Naive thymus-derived CD4-positive, alpha-beta T cell (primary cell): ENCODE data around the gene LPCAT1. TPM values are rescaled to one million over a fixed set of nuclear protein-coding genes. Genes with fewer than 3 reads are reported as not detected.
A peak's percentile ranks its signal among the peaks of the same experiment; 100 is the strongest.

Experiments
- ATAC-seq: fragments of 150-1000 bp; cut with Tn5 transposase; 2 replicates; pipeline ENCODE4 v1.10.0; 2021; ENCODE audit warnings: mild to moderate bottlenecking, moderate library complexity
- CTCF ChIA-PET: fragments of 350-600 bp; sonication (Branson Sonifier 250); formaldehyde crosslinking; loops from one replicate; lab custom pipeline; 2021; ENCODE audit warnings: antibody characterized with exemption; lab: Charles Lee
- POLR2A ChIA-PET: fragments of 350-600 bp; sonication (Branson Sonifier 250); formaldehyde crosslinking; loops from one replicate; lab custom pipeline; 2021; ENCODE audit warnings: antibody characterized with exemption, inconsistent platforms; lab: Charles Lee
- DNase-seq, 9 donors: peaks; one replicate each; pipeline versions ENCODE4 v3.0.0 to v3.0.0-alpha.2; 2020 to 2022; ENCODE audit warnings: mixed read lengths in 1 of 9
- H3K27ac ChIP-seq: one replicate; pipeline ENCODE4 v1.7.0; 2013; ENCODE audit warnings: mild to moderate bottlenecking, low read depth, low read length, moderate library complexity
- H3K27me3 ChIP-seq, 2 donors: one replicate each; pipeline ENCODE4 v1.7.0; 2013; ENCODE audit warnings: low read length in 2 of 2, mild to moderate bottlenecking in 2 of 2, moderate library complexity in 2 of 2; ENCODE audit not compliant: control insufficient read depth in 2 of 2, insufficient read depth in 2 of 2
- H3K36me3 ChIP-seq, 3 experiments: 1 replicate in 2 of 3; 2 replicates in 1 of 3; pipeline ENCODE4 v1.7.0; 2013; ENCODE audit warnings: low read length in 3 of 3, mild to moderate bottlenecking in 3 of 3, moderate library complexity in 1 of 3; ENCODE audit not compliant: insufficient read depth in 3 of 3, control insufficient read depth in 2 of 3
- H3K4me1 ChIP-seq, 2 donors: one replicate each; pipeline ENCODE4 v1.7.0; 2013; ENCODE audit warnings: low read length in 2 of 2, mild to moderate bottlenecking in 2 of 2, moderate library complexity in 1 of 2; ENCODE audit not compliant: control insufficient read depth in 2 of 2, insufficient read depth in 2 of 2
- H3K4me3 ChIP-seq: 2 replicates; pipeline ENCODE4 v1.7.0; 2013; ENCODE audit warnings: mild to moderate bottlenecking, low read length
- H3K9me3 ChIP-seq, 3 experiments: 1 replicate in 2 of 3; 2 replicates in 1 of 3; pipeline ENCODE4 v1.7.0; 2013; ENCODE audit warnings: low read length in 3 of 3; ENCODE audit not compliant: control insufficient read depth in 2 of 3
- H3K27ac Mint-ChIP-seq, 9 donors: one replicate each; pipeline ENCODE4 v1.8.0; 2020 to 2022; ENCODE audit warnings: mixed read lengths in 9 of 9, mild to moderate bottlenecking in 8 of 9, moderate library complexity in 5 of 9, inconsistent platforms in 2 of 9
- H3K27me3 Mint-ChIP-seq, 5 donors: one replicate each; pipeline ENCODE4 v1.8.0; 2021 to 2022; ENCODE audit warnings: mixed read lengths in 5 of 5, mild to moderate bottlenecking in 1 of 5
- H3K36me3 Mint-ChIP-seq, 5 donors: one replicate each; pipeline ENCODE4 v1.8.0; 2020 to 2022; ENCODE audit warnings: mixed read lengths in 5 of 5, mild to moderate bottlenecking in 3 of 5, inconsistent platforms in 1 of 5
- H3K4me1 Mint-ChIP-seq, 7 donors: one replicate each; pipeline ENCODE4 v1.8.0; 2020 to 2022; ENCODE audit warnings: mixed read lengths in 7 of 7, mild to moderate bottlenecking in 3 of 7, inconsistent platforms in 1 of 7
- H3K4me3 Mint-ChIP-seq, 10 donors: one replicate each; pipeline ENCODE4 v1.8.0; 2020 to 2022; ENCODE audit warnings: mild to moderate bottlenecking in 10 of 10, mixed read lengths in 10 of 10, moderate library complexity in 6 of 10, inconsistent platforms in 2 of 10
- H3K9me3 Mint-ChIP-seq, 11 donors: one replicate each; pipeline ENCODE4 v1.8.0; 2020 to 2022; ENCODE audit warnings: mixed read lengths in 11 of 11, mild to moderate bottlenecking in 4 of 11, inconsistent platforms in 1 of 11, moderate library complexity in 1 of 11
- intact Hi-C, 2 donors: fragments of 100-400 bp; cut with micrococcal nuclease; formaldehyde crosslinking; loops; one replicate each; pipeline ENCODE4 v1.15.1; 2023
- polyA plus RNA-seq, 2 donors: library from polyadenylated mRNA; unstranded; fragments of 300-500 nt; fragmentation: Illumina TruSeq; gene quantifications; one replicate each; pipeline ENCODE4 v1.2.3, GENCODE V29; 2021
- total RNA-seq, 6 experiments: library from RNA in 5 of 6; stranded (reverse) in 5 of 6; gene quantifications; 1 replicate in 5 of 6; 2 replicates in 1 of 6; pipeline ENCODE4 v1.2.3 and lab custom pipeline; 2021 to 2026

LPCAT1 gene
- total and polyA plus RNA-seq, 7 experiments from 2014 or later = 9.9 to 89.4 (median 40.9) TPM

DNA sequence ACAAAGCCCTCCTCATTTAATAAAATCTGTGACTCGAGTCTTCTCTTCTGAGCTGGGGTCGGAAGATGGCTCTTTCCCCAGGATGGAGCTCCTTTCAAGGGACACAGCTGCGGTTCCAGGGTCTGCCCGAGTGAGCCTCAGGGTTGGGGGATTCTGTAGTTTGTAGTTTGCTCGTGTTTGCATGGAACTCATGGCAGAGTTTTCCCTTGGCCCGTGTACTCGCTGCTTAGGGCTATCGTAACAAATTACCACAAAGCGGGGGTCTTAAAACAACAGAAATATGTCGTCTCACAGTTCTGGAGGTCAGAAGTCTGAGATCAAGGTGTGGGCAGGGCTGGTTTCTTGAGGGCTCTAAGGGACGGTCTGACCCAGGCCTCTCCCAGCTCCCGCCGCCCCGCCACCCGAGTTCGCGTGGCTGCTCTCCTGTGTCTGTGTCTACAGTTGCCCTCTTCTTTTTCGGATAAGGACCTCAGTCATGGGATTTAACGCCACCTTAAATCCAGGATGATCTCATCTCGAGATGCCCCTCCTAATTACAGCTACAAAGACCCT is 13.9 kb upstream of the LPCAT1 start:
- Mint-ChIP-seq H3K4me3 (peak overlapping the region in 4 of 10 donors; percentile 42 to 84 (median 82)), H3K27me3 (peaks cover 0 to 29% (median 0%) of the 10 kb centered on the region in 5 donors), H3K36me3 (peaks cover 0 to 2% (median 0%) of the 10 kb centered on the region in 5 donors), H3K9me3 (peaks cover 0 to 3% (median 0%) of the 10 kb centered on the region in 11 donors), H3K4me1 (peaks cover 19 to 37% (median 30%) of the 10 kb centered on the region in 7 donors), H3K27ac (peak overlapping the region; percentile 41 to 94 (median 90))
- peak in 1 of 9 donors; percentile 18 for DNase-seq
- ChIA-PET CTCF (no interaction called here), POLR2A (interaction anchor here (3.3 kb wide), 1 partner anchor 14 kb away, joined by 21 read pairs; the partner anchor contains the start of gene LPCAT1)
- Histone ChIP-seq H3K27ac (no peak overlapping the region), H3K4me3 (no peak overlapping the region), H3K27me3 (no peaks in the 10 kb centered on the region), H3K36me3 (no peaks in the 10 kb centered on the region), H3K9me3 (peaks cover 0 to 3% (median 0%) of the 10 kb centered on the region in 3 experiments), H3K4me1 (peaks cover 11 to 22% of the 10 kb centered on the region in 2 donors)
- ATAC-seq = no peak
- intact Hi-C loops = loop anchor here (2.0 to 5.0 kb wide), 3 partner anchors 151 to 265 kb away; partner anchors contain the start of gene NDUFS6 (in 1 of the 2)

DNA sequence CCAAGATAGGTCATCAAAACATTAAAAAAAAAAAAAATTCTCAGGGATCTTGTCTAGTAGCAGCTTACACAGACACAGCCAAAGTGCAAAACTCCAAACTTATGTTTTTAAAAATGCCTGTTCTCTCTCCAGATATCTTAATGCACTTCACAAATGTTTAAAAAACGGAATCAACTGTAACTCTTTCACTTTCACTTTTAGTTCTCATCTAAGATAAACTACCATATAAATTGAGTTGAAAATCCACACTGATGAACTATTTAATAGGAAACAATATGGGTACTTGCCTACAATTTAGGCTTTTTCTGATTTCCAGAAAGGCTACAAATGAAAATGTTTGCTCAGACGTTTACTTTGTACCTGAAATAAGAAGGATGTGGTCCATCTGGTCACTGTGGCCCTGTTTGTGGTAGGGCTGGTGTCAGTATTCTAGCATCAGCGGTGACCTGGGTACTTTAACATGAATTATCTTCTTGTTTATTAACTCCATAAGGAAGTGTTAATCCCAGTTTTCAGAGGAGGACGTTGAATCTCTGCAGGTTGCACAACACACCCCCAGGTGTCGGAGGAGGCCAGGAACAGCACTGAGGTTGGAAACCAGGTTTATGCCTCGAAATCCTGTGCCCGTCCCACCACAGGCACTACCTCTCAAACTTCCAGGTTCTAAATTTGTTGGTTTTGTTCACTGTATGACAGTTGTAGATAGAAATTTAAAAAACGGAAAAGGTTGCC is 13.3 kb upstream of the LPCAT1 start:
- ChIA-PET POLR2A (interaction anchor here (0.6 to 3.3 kb wide), 8 partner anchors 9 to 1119 kb away, joined by 3 to 21 read pairs (median 4); partner anchors contain the start of gene LPCAT1), CTCF (no interaction called here)
- H3K36me3 Mint-ChIP-seq = peaks cover 0 to 2% (median 0%) of the 10 kb centered on the region in 5 donors
- H3K27me3 Mint-ChIP-seq = peaks cover 0 to 35% (median 0%) of the 10 kb centered on the region in 5 donors
- peak overlapping the region; percentile 81 to 94 (median 91) for H3K27ac Mint-ChIP-seq
- Histone ChIP-seq H3K4me3 (peak overlapping the region; percentile 59), H3K27me3 (no peaks in the 10 kb centered on the region), H3K36me3 (no peaks in the 10 kb centered on the region), H3K9me3 (peaks cover 0 to 3% (median 0%) of the 10 kb centered on the region in 3 experiments), H3K27ac (peak overlapping the region; percentile 75), H3K4me1 (peaks cover 11 to 22% of the 10 kb centered on the region in 2 donors)
- DNase-seq = peak in 4 of 9 donors; percentile 8 to 30 (median 23)
- H3K9me3 Mint-ChIP-seq = peaks cover 0 to 3% (median 0%) of the 10 kb centered on the region in 11 donors
- no peak for ATAC-seq
- peaks cover 19 to 37% (median 30%) of the 10 kb centered on the region in 7 donors for H3K4me1 Mint-ChIP-seq
- peak overlapping the region; percentile 71 to 90 (median 82) for H3K4me3 Mint-ChIP-seq
- intact Hi-C loops = loop anchor here (1.0 to 5.0 kb wide), 5 partner anchors 13 to 265 kb away; partner anchors contain the start of gene NDUFS6 (in 1 of the 2)

DNA sequence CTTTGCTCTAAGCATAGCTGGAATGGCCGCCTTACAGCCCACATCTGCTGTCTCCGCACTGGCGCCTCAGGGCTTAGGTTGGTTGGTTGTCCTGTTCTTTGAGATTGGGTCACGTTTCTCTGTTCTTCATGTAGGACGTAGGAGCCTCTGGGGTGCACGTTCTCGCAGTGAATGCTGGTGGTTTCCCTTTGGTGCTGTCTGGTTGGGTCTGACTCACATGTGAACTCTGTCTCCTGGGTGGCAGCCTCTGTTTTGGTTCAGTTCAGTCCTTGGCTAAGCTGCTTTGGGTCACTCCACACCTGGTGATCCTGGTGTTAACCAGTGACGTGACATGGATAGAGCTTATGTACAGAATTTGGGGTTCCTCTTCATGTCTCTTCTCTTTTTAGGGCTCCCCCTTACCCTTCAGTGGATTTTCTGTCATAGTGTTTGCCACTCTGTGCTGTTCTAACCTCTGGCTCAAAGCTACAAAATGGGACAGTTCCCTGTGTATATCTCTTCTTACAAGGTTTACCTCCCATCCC is 12.6 kb upstream of the LPCAT1 start:
- peak; percentile 97 for ATAC-seq
- Mint-ChIP-seq H3K9me3 (peaks cover 0 to 3% (median 0%) of the 10 kb centered on the region in 11 donors), H3K4me3 (peak overlapping the region; percentile 71 to 90 (median 82)), H3K36me3 (peaks cover 0 to 2% (median 0%) of the 10 kb centered on the region in 5 donors), H3K27ac (peak overlapping the region; percentile 81 to 94 (median 91)), H3K4me1 (peaks cover 19 to 37% (median 30%) of the 10 kb centered on the region in 7 donors), H3K27me3 (peaks cover 0 to 39% (median 0%) of the 10 kb centered on the region in 5 donors)
- Histone ChIP-seq H3K27ac (peak overlapping the region; percentile 75), H3K4me1 (peaks cover 11 to 22% of the 10 kb centered on the region in 2 donors), H3K36me3 (no peaks in the 10 kb centered on the region), H3K4me3 (peak overlapping the region; percentile 59), H3K27me3 (no peaks in the 10 kb centered on the region), H3K9me3 (peaks cover 0 to 3% (median 0%) of the 10 kb centered on the region in 3 experiments)
- intact Hi-C loops = loop anchor here (1.0 to 5.0 kb wide), 5 partner anchors 12 to 266 kb away; partner anchors contain the start of gene NDUFS6 (in 1 of the 2)
- ChIA-PET POLR2A (interaction anchor here (0.6 to 3.3 kb wide), 9 partner anchors 8 to 1119 kb away, joined by 3 to 21 read pairs (median 4); partner anchors contain the start of gene LPCAT1), CTCF (interaction anchor here (0.6 to 1.5 kb wide), 4 partner anchors 10 to 109 kb away, joined by 3 to 4 read pairs (median 3); no protein-coding TSS in a partner anchor)
- DNase-seq = peak; percentile 25 to 72 (median 61)

DNA sequence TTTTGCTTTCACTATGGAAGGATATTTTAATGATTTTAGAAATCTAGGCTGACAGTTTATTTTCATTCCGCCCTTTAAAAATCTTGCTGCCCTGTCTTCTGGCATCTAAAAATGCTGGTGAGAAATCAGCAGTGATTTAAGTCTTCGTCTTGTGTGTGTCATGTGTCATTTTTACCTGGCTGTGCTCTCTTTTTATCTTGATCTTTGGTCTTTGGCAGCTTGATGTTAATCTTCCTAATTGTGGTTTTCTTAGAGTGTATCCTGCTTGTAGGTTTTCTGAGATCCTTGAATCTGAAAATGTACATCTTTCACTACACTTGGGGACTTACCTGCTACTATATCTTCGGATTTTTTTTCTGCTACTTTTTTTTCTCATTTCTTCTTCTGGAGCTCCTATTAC is 11.9 kb upstream of the LPCAT1 start:
- intact Hi-C loops = loop anchor here (1.0 to 5.0 kb wide), 5 partner anchors 11 to 267 kb away; partner anchors contain the start of gene NDUFS6 (in 1 of the 2)
- ChIA-PET POLR2A (interaction anchor here (0.6 to 3.3 kb wide), 4 partner anchors 9 to 256 kb away, joined by 4 to 21 read pairs (median 6); partner anchors contain the start of gene LPCAT1), CTCF (interaction anchor here (1.0 to 1.5 kb wide), 2 partner anchors 9 to 110 kb away, joined by 3 read pairs; no protein-coding TSS in a partner anchor)
- Histone ChIP-seq H3K9me3 (peaks cover 0 to 3% (median 0%) of the 10 kb centered on the region in 3 experiments), H3K36me3 (no peaks in the 10 kb centered on the region), H3K4me1 (peaks cover 11 to 22% of the 10 kb centered on the region in 2 donors), H3K27me3 (no peaks in the 10 kb centered on the region), H3K27ac (peak overlapping the region; percentile 75), H3K4me3 (peak overlapping the region; percentile 59)
- Mint-ChIP-seq H3K27ac (peak overlapping the region; percentile 81 to 94 (median 91)), H3K4me1 (peaks cover 19 to 37% (median 30%) of the 10 kb centered on the region in 7 donors), H3K9me3 (peaks cover 0 to 3% (median 0%) of the 10 kb centered on the region in 11 donors), H3K4me3 (peak overlapping the region; percentile 71 to 90 (median 82)), H3K36me3 (peaks cover 0 to 2% (median 0%) of the 10 kb centered on the region in 5 donors), H3K27me3 (peaks cover 0 to 46% (median 0%) of the 10 kb centered on the region in 5 donors)
- DNase-seq (peak in 4 of 9 donors; percentile 24 to 31 (median 30)), ATAC-seq (no peak)

DNA sequence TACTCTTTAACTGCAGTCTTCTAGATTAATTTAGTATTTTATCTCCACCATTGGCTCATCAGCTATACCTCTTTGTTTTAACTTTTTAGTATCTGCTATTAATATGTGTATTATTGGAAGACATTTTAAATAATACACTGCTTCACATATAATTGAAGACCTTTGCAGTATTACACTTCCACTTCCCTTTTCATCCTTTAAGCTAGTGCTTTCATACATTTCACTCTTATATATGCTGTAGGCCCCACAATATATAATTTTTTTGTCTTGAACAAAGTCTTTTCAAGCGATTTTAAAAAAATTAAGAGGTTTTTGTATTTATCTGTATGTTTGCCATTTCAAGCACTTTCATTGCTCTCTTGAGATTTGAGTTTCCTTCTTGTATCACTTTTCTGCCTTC is 8.6 kb upstream of the LPCAT1 start:
- Mint-ChIP-seq H3K36me3 (no peaks in the 10 kb centered on the region), H3K9me3 (no peaks in the 10 kb centered on the region), H3K27me3 (peaks cover 0 to 54% (median 0%) of the 10 kb centered on the region in 5 donors), H3K4me1 (peaks cover 19 to 32% (median 27%) of the 10 kb centered on the region in 7 donors), H3K4me3 (no peak overlapping the region), H3K27ac (no peak overlapping the region)
- no peak overlapping the region for H3K4me3 ChIP-seq
- CTCF ChIA-PET = no interaction called here
- peaks cover 11 to 22% of the 10 kb centered on the region in 2 donors for H3K4me1 ChIP-seq
- H3K36me3 ChIP-seq = no peaks in the 10 kb centered on the region
- no peak overlapping the region for H3K27ac ChIP-seq
- H3K27me3 ChIP-seq = no peaks in the 10 kb centered on the region
- H3K9me3 ChIP-seq = no peaks in the 10 kb centered on the region
- ATAC-seq (no peak), DNase-seq (no peak)
- intact Hi-C loops = no loop called here
- POLR2A ChIA-PET = interaction anchor here (0.7 to 2.0 kb wide), 2 partner anchors 10 to 19 kb away, joined by 4 to 6 read pairs; no protein-coding TSS in a partner anchor
